HEK293 (cell line): ENCODE measurements around the gene PHF23.

ENCODE experiments used
- CTCF ChIA-PET: fragments of 350-600 bp; formaldehyde crosslinking; extraction: SDS; loops from one replicate; lab custom pipeline; 2021; ENCODE audit warnings: antibody characterized with exemption; lab: Yijun Ruan, JAX
- POLR2A ChIA-PET: fragments of 300-600 bp; formaldehyde crosslinking; extraction: SDS; loops from one replicate; lab custom pipeline; 2020; ENCODE audit warnings: antibody characterized with exemption, inconsistent platforms; lab: Yijun Ruan, JAX
- H3K27ac ChIP-seq: fragments of 200-500 bp; sonication (Bioruptor generic); 2 replicates; pipeline ENCODE4 v1.5.1; 2014; ENCODE audit warnings: low read depth, low read length, control low read depth, inconsistent platforms; ENCODE audit errors: extremely low read depth
- H3K36me3 ChIP-seq, 2 experiments: fragments of 200-500 bp in 1 of 2; sonication (Bioruptor generic) in 1 of 2; 1 replicate in 1 of 2; 2 replicates in 1 of 2; pipeline ENCODE4 v1.5.1; 2014 to 2017; ENCODE audit warnings: inconsistent platforms in 2 of 2, low read length in 2 of 2; ENCODE audit not compliant: control insufficient read depth in 2 of 2, insufficient read depth in 1 of 2
- H3K4me1 ChIP-seq: fragments of 200-500 bp; sonication (Bioruptor generic); 2 replicates; pipeline ENCODE4 v1.5.1; 2014; ENCODE audit warnings: mild to moderate bottlenecking, low read length, inconsistent platforms; ENCODE audit not compliant: control insufficient read depth, insufficient read depth
- H3K4me3 ChIP-seq: 2 replicates; pipeline ENCODE4 v1.5.1; 2011; ENCODE audit warnings: low read depth, mild to moderate bottlenecking, control low read depth, low read length, moderate library complexity
- H3K9me3 ChIP-seq: fragments of 200-500 bp; sonication (Bioruptor generic); 2 replicates; pipeline ENCODE4 v1.5.1; 2014; ENCODE audit warnings: low read depth, low read length, inconsistent platforms; ENCODE audit not compliant: control insufficient read depth, insufficient read depth
- BCL11B ChIP-seq: fragments of 450-650 bp; formaldehyde crosslinking; IDR thresholded peaks from 2 replicates; pipeline ENCODE4 v1.5.1; 2016; ENCODE audit warnings: low read depth, missing biosample characterization, missing genetic modification characterization
- GLI2 ChIP-seq: fragments of 450-650 bp; formaldehyde crosslinking; IDR thresholded peaks from 2 replicates; pipeline ENCODE4; 2017; ENCODE audit warnings: missing biosample characterization, missing genetic modification characterization, low read depth, borderline replicate concordance
- SP3 ChIP-seq: fragments of 450-650 bp; formaldehyde crosslinking; IDR thresholded peaks from 2 replicates; pipeline ENCODE4 v1.5.1; 2016; ENCODE audit warnings: missing biosample characterization, missing genetic modification characterization
- ZBTB8A ChIP-seq: fragments of 450-650 bp; formaldehyde crosslinking; IDR thresholded peaks from 2 replicates; pipeline ENCODE4 v1.5.1; 2016; ENCODE audit warnings: missing biosample characterization, missing genetic modification characterization
- ZFHX2 ChIP-seq: fragments of 450-650 bp; formaldehyde crosslinking; conservative IDR thresholded peaks from 2 replicates; pipeline ENCODE4 v1.5.1; 2016; ENCODE audit warnings: missing biosample characterization, missing genetic modification characterization
- ZNF473 ChIP-seq: fragments of 450-650 bp; formaldehyde crosslinking; IDR thresholded peaks from 2 replicates; pipeline ENCODE4 v1.5.1; 2017; ENCODE audit warnings: missing biosample characterization, missing genetic modification characterization
- ZNF521 ChIP-seq: fragments of 450-650 bp; formaldehyde crosslinking; IDR thresholded peaks from 2 replicates; pipeline ENCODE4 v1.5.1; 2017; ENCODE audit warnings: missing biosample characterization, mild to moderate bottlenecking, missing genetic modification characterization
- ZNF530 ChIP-seq: fragments of 450-650 bp; formaldehyde crosslinking; IDR thresholded peaks from 2 replicates; pipeline ENCODE4 v1.5.1; 2016; ENCODE audit warnings: low read depth, missing biosample characterization, missing genetic modification characterization
- ZNF549 ChIP-seq: fragments of 450-650 bp; IDR thresholded peaks from 2 replicates; pipeline ENCODE4 v1.5.1; 2018; ENCODE audit warnings: missing biosample characterization, missing genetic modification characterization, mild to moderate bottlenecking, inconsistent platforms, moderate library complexity
- ZNF560 ChIP-seq: fragments of 450-650 bp; formaldehyde crosslinking; IDR thresholded peaks from 2 replicates; pipeline ENCODE4 v1.5.1; 2017; ENCODE audit warnings: missing biosample characterization, missing genetic modification characterization, borderline replicate concordance
- ZNF561 ChIP-seq: fragments of 450-650 bp; IDR thresholded peaks from 2 replicates; pipeline ENCODE4 v1.5.1; 2018; ENCODE audit warnings: missing biosample characterization, missing genetic modification characterization, borderline replicate concordance
- ZNF600 ChIP-seq: fragments of 450-650 bp; formaldehyde crosslinking; IDR thresholded peaks from 2 replicates; pipeline ENCODE4 v1.5.1; 2016; ENCODE audit warnings: missing biosample characterization, missing genetic modification characterization
- ZNF660 ChIP-seq: fragments of 450-650 bp; IDR thresholded peaks from 2 replicates; pipeline ENCODE4 v1.5.1; 2018; ENCODE audit warnings: missing biosample characterization, mild to moderate bottlenecking, missing genetic modification characterization
- ZNF670 ChIP-seq: fragments of 450-650 bp; formaldehyde crosslinking; IDR thresholded peaks from 2 replicates; pipeline ENCODE4 v1.5.1; 2016; ENCODE audit warnings: missing biosample characterization, missing genetic modification characterization, low read depth
- ZNF768 ChIP-seq: fragments of 450-650 bp; formaldehyde crosslinking; IDR thresholded peaks from 2 replicates; pipeline ENCODE4 v1.5.1; 2018; ENCODE audit warnings: missing biosample characterization, mild to moderate bottlenecking, missing genetic modification characterization
- ZNF785 ChIP-seq: fragments of 450-650 bp; formaldehyde crosslinking; IDR thresholded peaks from 2 replicates; pipeline ENCODE4 v1.5.1; 2016; ENCODE audit warnings: missing biosample characterization, missing genetic modification characterization
- TF ChIP-seq, protein P1 (sequence below): fragments of 450-650 bp; formaldehyde crosslinking; IDR thresholded peaks from 2 replicates; pipeline ENCODE4 v1.5.1; 2016; ENCODE audit warnings: missing biosample characterization, missing genetic modification characterization, borderline replicate concordance
- TF ChIP-seq, protein P2 (sequence below): fragments of 450-650 bp; formaldehyde crosslinking; IDR thresholded peaks from 2 replicates; pipeline ENCODE4 v1.5.1; 2016; ENCODE audit warnings: missing biosample characterization, missing genetic modification characterization
- TF ChIP-seq, protein P3 (sequence below): IDR thresholded peaks from 2 replicates; pipeline ENCODE4 v1.6.1; 2011; ENCODE audit warnings: mild to moderate bottlenecking, low read depth, low read length, borderline replicate concordance
- TF ChIP-seq, protein P4 (sequence below): fragments of 450-650 bp; formaldehyde crosslinking; IDR thresholded peaks from 2 replicates; pipeline ENCODE4 v1.5.1; 2016; ENCODE audit warnings: missing biosample characterization, missing genetic modification characterization
- TF ChIP-seq, protein P5 (sequence below): fragments of 450-650 bp; formaldehyde crosslinking; IDR thresholded peaks from 2 replicates; pipeline ENCODE4 v1.5.1; 2016; ENCODE audit warnings: missing biosample characterization, missing genetic modification characterization

Gene PHF23

DNA sequence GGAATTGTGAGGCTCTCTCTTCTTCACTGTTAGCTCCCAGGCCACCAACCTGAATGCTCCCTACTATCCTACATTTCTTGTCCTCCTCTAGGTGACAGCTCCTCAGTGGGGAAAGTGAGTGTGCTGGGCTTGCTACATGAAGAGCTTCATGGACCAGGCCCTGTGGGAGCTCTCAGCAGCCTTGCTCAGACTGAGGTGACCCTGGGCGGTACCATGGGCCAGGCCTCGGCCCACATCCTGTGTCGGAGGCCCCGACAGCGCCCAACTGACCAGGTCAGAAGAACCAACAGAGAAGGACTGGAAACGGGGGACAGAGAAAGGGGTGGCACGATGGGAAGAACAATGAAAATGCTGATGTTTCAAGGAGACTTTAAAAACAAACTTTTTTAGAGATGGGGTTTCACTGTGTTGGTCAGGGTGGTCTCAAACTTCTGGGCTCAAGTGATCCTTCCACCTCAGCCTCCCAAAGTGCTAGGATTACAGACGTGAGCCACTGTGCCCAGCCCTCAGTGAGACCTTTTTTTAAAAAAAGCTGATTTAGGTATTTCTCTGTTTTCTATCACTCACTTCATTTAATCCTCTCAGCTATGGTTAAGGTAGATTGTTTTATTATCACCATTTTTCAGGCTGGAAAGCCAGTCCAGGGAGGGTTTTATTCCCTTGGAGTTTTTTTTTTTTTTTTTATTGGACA lies 17.7 kb upstream of the PHF23 start:
- POLR2A ChIA-PET = interaction anchor here (0.6 to 1.7 kb wide), 6 partner anchors 9 to 41 kb away, joined by 3 to 7 read pairs (median 5); partner anchors contain the start of genes ACADVL, DLG4 and PHF23
- H3K36me3 ChIP-seq = peaks cover 41 to 74% of the 10 kb centered on the region in 2 experiments
- CTCF ChIA-PET = no interaction called here
- no peak overlapping the region for H3K27ac ChIP-seq
- H3K4me3 ChIP-seq = no peak overlapping the region
- H3K9me3 ChIP-seq = no peaks in the 10 kb centered on the region
- 0 out of 2 replicates have a peak, but pooled peaks cover 3% of the 10 kb centered on the region for H3K4me1 ChIP-seq
- TF ChIP-seq, protein P1, sequence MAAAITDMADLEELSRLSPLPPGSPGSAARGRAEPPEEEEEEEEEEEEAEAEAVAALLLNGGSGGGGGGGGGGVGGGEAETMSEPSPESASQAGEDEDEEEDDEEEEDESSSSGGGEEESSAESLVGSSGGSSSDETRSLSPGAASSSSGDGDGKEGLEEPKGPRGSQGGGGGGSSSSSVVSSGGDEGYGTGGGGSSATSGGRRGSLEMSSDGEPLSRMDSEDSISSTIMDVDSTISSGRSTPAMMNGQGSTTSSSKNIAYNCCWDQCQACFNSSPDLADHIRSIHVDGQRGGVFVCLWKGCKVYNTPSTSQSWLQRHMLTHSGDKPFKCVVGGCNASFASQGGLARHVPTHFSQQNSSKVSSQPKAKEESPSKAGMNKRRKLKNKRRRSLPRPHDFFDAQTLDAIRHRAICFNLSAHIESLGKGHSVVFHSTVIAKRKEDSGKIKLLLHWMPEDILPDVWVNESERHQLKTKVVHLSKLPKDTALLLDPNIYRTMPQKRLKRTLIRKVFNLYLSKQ (tag by site-specific recombination) = no peak

DNA sequence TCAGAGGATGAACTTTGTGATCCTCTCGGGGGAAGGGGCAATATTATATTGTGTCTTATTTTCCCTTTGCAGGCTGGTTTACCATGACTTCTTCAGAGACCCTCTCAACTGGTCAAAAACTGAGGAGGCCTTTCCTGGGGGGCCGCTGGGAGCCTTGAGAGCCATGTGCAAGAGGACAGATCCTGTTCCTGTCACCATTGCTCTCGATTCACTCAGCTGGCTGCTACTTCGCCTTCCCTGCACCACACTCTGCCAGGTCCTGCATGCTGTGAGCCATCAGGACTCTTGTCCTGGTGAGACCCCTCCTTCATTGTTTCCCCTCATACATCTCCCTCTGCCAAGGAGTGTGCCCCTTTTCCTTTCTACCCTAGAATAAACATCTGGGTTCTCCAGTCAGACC lies 15.3 kb upstream of the PHF23 start:
- no peak overlapping the region for H3K4me3 ChIP-seq
- TF ChIP-seq ZNF560 (tag by site-specific recombination) (no peak), GLI2 (tag by site-specific recombination) (no peak), ZNF670 (tag by site-specific recombination) (no peak), ZNF530 (tag by site-specific recombination) (no peak), ZNF660 (tag by site-specific recombination) (no peak), ZNF785 (tag by site-specific recombination) (no peak), BCL11B (tag by site-specific recombination) (no peak), ZNF521 (tag by site-specific recombination) (no peak), ZNF768 (tag by site-specific recombination) (no peak), ZNF561 (tag by site-specific recombination) (no peak), ZNF549 (tag by site-specific recombination) (no peak), SP3 (tag by site-specific recombination) (no peak), ZFHX2 (no peak), ZBTB8A (tag by site-specific recombination) (no peak), ZNF600 (tag by site-specific recombination) (no peak), ZNF473 (tag by site-specific recombination) (no peak)
- TF ChIP-seq, protein P2, sequence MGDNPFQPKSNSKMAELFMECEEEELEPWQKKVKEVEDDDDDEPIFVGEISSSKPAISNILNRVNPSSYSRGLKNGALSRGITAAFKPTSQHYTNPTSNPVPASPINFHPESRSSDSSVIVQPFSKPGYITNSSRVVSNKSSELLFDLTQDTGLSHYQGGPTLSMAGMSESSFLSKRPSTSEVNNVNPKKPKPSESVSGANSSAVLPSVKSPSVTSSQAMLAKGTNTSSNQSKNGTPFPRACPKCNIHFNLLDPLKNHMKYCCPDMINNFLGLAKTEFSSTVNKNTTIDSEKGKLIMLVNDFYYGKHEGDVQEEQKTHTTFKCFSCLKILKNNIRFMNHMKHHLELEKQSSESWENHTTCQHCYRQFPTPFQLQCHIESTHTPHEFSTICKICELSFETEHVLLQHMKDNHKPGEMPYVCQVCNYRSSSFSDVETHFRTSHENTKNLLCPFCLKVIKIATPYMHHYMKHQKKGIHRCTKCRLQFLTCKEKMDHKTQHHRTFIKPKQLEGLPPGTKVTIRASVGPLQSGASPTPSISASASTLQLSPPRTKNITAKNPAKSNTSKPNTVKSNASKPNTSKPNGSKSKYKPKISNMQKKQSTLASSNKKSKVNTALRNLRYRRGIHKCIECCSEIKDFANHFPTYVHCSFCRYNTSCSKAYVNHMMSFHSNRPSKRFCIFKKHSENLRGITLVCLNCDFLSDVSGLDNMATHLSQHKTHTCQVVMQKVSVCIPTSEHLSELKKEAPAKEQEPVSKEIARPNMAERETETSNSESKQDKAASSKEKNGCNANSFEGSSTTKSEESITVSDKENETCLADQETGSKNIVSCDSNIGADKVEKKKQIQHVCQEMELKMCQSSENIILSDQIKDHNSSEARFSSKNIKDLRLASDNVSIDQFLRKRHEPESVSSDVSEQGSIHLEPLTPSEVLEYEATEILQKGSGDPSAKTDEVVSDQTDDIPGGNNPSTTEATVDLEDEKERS (tag by site-specific recombination) = no peak
- TF ChIP-seq, protein P3, sequence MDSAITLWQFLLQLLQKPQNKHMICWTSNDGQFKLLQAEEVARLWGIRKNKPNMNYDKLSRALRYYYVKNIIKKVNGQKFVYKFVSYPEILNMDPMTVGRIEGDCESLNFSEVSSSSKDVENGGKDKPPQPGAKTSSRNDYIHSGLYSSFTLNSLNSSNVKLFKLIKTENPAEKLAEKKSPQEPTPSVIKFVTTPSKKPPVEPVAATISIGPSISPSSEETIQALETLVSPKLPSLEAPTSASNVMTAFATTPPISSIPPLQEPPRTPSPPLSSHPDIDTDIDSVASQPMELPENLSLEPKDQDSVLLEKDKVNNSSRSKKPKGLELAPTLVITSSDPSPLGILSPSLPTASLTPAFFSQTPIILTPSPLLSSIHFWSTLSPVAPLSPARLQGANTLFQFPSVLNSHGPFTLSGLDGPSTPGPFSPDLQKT = no peak
- TF ChIP-seq, protein P4, sequence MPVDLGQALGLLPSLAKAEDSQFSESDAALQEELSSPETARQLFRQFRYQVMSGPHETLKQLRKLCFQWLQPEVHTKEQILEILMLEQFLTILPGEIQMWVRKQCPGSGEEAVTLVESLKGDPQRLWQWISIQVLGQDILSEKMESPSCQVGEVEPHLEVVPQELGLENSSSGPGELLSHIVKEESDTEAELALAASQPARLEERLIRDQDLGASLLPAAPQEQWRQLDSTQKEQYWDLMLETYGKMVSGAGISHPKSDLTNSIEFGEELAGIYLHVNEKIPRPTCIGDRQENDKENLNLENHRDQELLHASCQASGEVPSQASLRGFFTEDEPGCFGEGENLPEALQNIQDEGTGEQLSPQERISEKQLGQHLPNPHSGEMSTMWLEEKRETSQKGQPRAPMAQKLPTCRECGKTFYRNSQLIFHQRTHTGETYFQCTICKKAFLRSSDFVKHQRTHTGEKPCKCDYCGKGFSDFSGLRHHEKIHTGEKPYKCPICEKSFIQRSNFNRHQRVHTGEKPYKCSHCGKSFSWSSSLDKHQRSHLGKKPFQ = no peak
- TF ChIP-seq, protein P5, sequence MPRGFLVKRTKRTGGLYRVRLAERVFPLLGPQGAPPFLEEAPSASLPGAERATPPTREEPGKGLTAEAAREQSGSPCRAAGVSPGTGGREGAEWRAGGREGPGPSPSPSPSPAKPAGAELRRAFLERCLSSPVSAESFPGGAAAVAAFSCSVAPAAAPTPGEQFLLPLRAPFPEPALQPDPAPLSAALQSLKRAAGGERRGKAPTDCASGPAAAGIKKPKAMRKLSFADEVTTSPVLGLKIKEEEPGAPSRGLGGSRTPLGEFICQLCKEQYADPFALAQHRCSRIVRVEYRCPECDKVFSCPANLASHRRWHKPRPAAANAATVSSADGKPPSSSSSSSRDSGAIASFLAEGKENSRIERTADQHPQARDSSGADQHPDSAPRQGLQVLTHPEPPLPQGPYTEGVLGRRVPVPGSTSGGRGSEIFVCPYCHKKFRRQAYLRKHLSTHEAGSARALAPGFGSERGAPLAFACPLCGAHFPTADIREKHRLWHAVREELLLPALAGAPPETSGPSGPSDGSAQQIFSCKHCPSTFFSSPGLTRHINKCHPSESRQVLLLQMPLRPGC = no peak
- H3K36me3 ChIP-seq = peaks cover 41 to 63% of the 10 kb centered on the region in 2 experiments
- H3K4me1 ChIP-seq = peaks cover 9% of the 10 kb centered on the region; the same call in 1 of the 2 replicates
- ChIA-PET POLR2A (interaction anchor here (2.5 kb wide), 1 partner anchor 9 kb away, joined by 10 read pairs; no protein-coding TSS in a partner anchor), CTCF (interaction anchor here (1.0 to 1.7 kb wide), 2 partner anchors 42 kb away, joined by 4 to 7 read pairs; no protein-coding TSS in a partner anchor)
- no peaks in the 10 kb centered on the region for H3K9me3 ChIP-seq
- H3K27ac ChIP-seq = no peak overlapping the region
